DOHH2 (cell line): ENCODE data around the gene CLCA2.
"Not testable (repeated sequence)": the region's sequence is repeated elsewhere in the genome, so short reads cannot be mapped to it uniquely, and the experiment has no call there.

ENCODE experiments used
- H3F3A ChIP-seq: fragments of 200-600 bp; sonication (generic), shearing (Covaris generic); 2 replicates; pipeline ENCODE4 v1.6.0; 2016; ENCODE audit warnings: antibody characterized with exemption, mild to moderate bottlenecking; ENCODE audit not compliant: control insufficient read depth, insufficient read depth
- H3K27ac ChIP-seq: fragments of 200-600 bp; sonication (generic); 2 replicates; pipeline ENCODE4 v1.5.1; 2014; ENCODE audit warnings: low read depth, mild to moderate bottlenecking, low read length, moderate library complexity
- H3K27me3 ChIP-seq: fragments of 200-600 bp; sonication (generic); 2 replicates; pipeline ENCODE4 v1.6.1; 2014; ENCODE audit warnings: mild to moderate bottlenecking, low read length, mixed read lengths; ENCODE audit not compliant: control insufficient read depth
- H3K36me3 ChIP-seq: fragments of 200-600 bp; sonication (generic); 2 replicates; pipeline ENCODE4 v1.6.1; 2014; ENCODE audit warnings: mild to moderate bottlenecking, low read length, moderate library complexity, mixed read lengths; ENCODE audit not compliant: control insufficient read depth
- H3K4me1 ChIP-seq: fragments of 200-600 bp; sonication (generic); 2 replicates; pipeline ENCODE4 v1.6.1; 2014; ENCODE audit warnings: mild to moderate bottlenecking, low read length, mixed read lengths; ENCODE audit not compliant: control insufficient read depth
- H3K4me2 ChIP-seq: fragments of 200-600 bp; sonication (generic); 2 replicates; pipeline ENCODE4 v1.6.0; 2014; ENCODE audit warnings: mild to moderate bottlenecking, low read length, moderate library complexity
- H3K4me3 ChIP-seq: fragments of 200-600 bp; sonication (generic); 2 replicates; pipeline ENCODE4 v1.5.1; 2014; ENCODE audit warnings: mild to moderate bottlenecking, low read length, mixed read lengths
- H3K79me2 ChIP-seq: fragments of 200-600 bp; sonication (generic); 2 replicates; pipeline ENCODE4 v1.6.1; 2014; ENCODE audit warnings: mild to moderate bottlenecking, low read length, mixed read lengths; ENCODE audit not compliant: control insufficient read depth
- H3K9me2 ChIP-seq: fragments of 200-600 bp; sonication (generic); replicated peaks from 2 replicates; pipeline ENCODE4 v1.6.1; 2014; ENCODE audit warnings: mild to moderate bottlenecking, low read length, mixed read lengths; ENCODE audit not compliant: control insufficient read depth
- H3K9me3 ChIP-seq: fragments of 200-600 bp; sonication (generic); 2 replicates; pipeline ENCODE4 v1.6.1; 2014; ENCODE audit warnings: antibody characterized with exemption, low read length, mixed read lengths; ENCODE audit not compliant: control insufficient read depth, insufficient read depth
- H4K20me1 ChIP-seq: fragments of 200-600 bp; sonication (generic); 2 replicates; pipeline ENCODE4 v1.6.0; 2014; ENCODE audit warnings: low read depth, mild to moderate bottlenecking, antibody characterized with exemption, low read length, moderate library complexity; ENCODE audit not compliant: control insufficient read depth, insufficient read depth
- EZH2phosphoT487 ChIP-seq: fragments of 200-600 bp; sonication (generic); IDR thresholded peaks from 2 replicates; pipeline ENCODE4 v1.6.1; 2017; ENCODE audit warnings: borderline replicate concordance, mild to moderate bottlenecking, antibody characterized with exemption, low read length, moderate library complexity, mixed read lengths
- TF ChIP-seq, protein P1 (sequence below): fragments of 200-600 bp; sonication (generic); IDR thresholded peaks from one replicate; pipeline ENCODE4 v1.5.1; 2014; ENCODE audit warnings: antibody characterized with exemption, mild to moderate bottlenecking, low read depth, low read length; ENCODE audit not compliant: poor library complexity, severe bottlenecking

The CLCA2 gene

GRCh38 chr1:86500714-86501113 is 76.7 kb downstream of the CLCA2 start:
- no peak overlapping the region for H3K4me3 ChIP-seq
- no peaks in the 10 kb centered on the region for H3K9me2 ChIP-seq
- H3K9me3 ChIP-seq = no peaks in the 10 kb centered on the region
- no peaks in the 10 kb centered on the region for H3K79me2 ChIP-seq
- H3F3A ChIP-seq = no peaks in the 10 kb centered on the region
- no peak overlapping the region for H3K4me2 ChIP-seq
- peaks cover 11% of the 10 kb centered on the region for H3K4me1 ChIP-seq
- H4K20me1 ChIP-seq = no peaks in the 10 kb centered on the region
- TF ChIP-seq, protein P1, sequence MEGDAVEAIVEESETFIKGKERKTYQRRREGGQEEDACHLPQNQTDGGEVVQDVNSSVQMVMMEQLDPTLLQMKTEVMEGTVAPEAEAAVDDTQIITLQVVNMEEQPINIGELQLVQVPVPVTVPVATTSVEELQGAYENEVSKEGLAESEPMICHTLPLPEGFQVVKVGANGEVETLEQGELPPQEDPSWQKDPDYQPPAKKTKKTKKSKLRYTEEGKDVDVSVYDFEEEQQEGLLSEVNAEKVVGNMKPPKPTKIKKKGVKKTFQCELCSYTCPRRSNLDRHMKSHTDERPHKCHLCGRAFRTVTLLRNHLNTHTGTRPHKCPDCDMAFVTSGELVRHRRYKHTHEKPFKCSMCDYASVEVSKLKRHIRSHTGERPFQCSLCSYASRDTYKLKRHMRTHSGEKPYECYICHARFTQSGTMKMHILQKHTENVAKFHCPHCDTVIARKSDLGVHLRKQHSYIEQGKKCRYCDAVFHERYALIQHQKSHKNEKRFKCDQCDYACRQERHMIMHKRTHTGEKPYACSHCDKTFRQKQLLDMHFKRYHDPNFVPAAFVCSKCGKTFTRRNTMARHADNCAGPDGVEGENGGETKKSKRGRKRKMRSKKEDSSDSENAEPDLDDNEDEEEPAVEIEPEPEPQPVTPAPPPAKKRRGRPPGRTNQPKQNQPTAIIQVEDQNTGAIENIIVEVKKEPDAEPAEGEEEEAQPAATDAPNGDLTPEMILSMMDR = no peak
- TF ChIP-seq EZH2phosphoT487 = no peak
- no peaks in the 10 kb centered on the region for H3K36me3 ChIP-seq
- H3K27ac ChIP-seq = no peak overlapping the region
- peaks cover 29% of the 10 kb centered on the region for H3K27me3 ChIP-seq

GRCh38 chr1:86502125-86502646 is 78.2 kb downstream of the CLCA2 start:
- H3K79me2 ChIP-seq, H3K9me3 ChIP-seq, H3K27ac ChIP-seq, H3K9me2 ChIP-seq, H3K36me3 ChIP-seq, H3F3A ChIP-seq, H4K20me1 ChIP-seq: not testable (repeated sequence)
- H3K4me2 ChIP-seq = peak overlapping the region; percentile 92
- H3K4me3 ChIP-seq = peak overlapping the region; percentile 75
- TF ChIP-seq, protein P1 = peak; percentile 57
- H3K4me1 ChIP-seq = peaks cover 11% of the 10 kb centered on the region
- peaks cover 34% of the 10 kb centered on the region for H3K27me3 ChIP-seq

- TF ChIP-seq, protein P1 = no peak
- no peak for TF ChIP-seq EZH2phosphoT487
- H3K4me3 ChIP-seq = peak overlapping the region; percentile 75
- no peaks in the 10 kb centered on the region for H4K20me1 ChIP-seq
- no peaks in the 10 kb centered on the region for H3K79me2 ChIP-seq
- peaks cover 35% of the 10 kb centered on the region for H3K27me3 ChIP-seq
- no peaks in the 10 kb centered on the region for H3F3A ChIP-seq
- no peaks in the 10 kb centered on the region for H3K9me3 ChIP-seq
- H3K4me2 ChIP-seq = peak overlapping the region; percentile 92
- H3K36me3 ChIP-seq = no peaks in the 10 kb centered on the region
- H3K27ac ChIP-seq = no peak overlapping the region
- no peaks in the 10 kb centered on the region for H3K9me2 ChIP-seq
- H3K4me1 ChIP-seq = peaks cover 11% of the 10 kb centered on the region
Measured at GRCh38 chr1:86502721-86503405, 78.9 kb downstream of the CLCA2 start.
